ENCODE measurements around the gene DRC7.
"Not testable (repeated sequence)": the region's sequence is repeated elsewhere in the genome, so short reads cannot be mapped to it uniquely, and the experiment has no call there.

The DRC7 gene

DNA sequence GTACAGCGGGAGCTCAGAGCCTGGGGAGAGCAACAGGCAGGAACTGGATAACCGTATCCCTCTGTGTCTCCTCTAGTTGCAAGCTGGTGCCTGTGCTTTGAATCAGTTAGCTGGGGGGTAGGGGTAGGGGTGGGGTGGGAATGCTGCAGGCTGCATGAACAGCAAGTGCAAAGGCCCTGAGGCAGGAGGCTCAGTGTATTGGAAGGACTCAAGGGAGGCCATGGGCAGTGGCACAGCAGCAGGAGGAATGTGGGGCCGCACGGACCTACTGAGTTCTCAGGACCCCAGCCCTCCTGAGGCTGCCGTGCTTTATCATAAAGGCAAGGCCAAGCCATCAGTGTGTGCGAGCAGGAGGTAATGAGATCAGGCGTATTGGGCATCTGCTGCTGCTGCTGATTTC lies 44.2 kb downstream of the DRC7 start:
- no peak for DNase-seq

DNA sequence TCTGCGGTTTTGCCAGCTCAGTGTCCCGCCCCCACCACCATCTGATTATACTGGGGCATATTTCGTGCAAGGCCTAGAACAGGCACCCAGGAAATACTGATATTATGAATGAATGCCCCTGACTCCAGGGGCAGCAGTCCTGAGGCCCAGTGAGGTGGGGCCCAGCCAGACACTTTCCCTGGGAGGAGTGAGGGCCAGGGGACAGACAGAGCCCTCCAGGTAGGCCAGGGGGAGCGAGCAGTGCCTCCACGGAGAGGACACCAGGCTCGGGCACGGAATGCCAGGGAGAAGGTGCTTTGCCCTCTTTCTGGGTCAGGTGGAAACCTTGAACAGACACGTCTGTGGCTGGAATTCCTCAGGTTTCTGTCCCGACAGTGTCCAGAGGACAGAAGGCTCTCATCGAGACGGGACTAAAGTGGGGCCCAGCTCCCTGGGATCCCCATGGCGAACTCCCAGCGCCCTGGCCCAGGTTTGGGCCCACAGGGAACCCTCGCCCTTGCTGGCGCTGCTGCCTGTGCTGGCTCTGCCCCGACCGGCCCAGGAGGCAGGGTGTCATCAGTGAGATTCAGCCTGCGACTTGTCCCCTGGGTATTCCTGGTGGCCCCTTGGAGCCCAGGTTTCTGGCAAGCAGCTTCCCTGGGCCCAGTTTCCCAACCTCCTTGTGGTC lies 45.3 kb downstream of the DRC7 start:
- DNase-seq = no peak

GRCh38 chr16:57740423-57741071 lies 45.9 kb downstream of the DRC7 start:
- no peak for DNase-seq

GRCh38 chr16:57741660-57742191 lies 47.1 kb downstream of the DRC7 start:
- DNase-seq = no peak

DNA sequence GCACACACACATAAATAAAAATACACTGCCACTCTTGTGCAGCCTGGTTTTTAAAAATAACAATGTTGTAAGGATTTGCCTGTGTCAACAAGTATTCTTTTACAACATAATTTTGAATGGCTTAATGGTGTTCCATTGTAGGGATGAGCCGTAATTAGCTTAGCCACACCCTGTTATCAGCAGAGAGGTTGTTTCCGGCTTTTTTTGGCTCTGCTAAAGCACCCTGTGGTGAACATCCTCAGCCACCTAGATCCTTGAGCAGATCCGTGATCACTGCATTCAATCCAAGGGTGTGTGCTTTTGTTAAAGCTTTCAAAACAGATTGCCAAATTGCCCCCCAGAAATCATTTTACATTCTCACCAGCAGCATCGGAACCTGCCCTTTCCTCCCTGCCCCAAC lies 47.9 kb downstream of the DRC7 start:
- DNase-seq = no peak

GRCh38 chr16:57743458-57743857 lies 48.9 kb downstream of the DRC7 start:
- DNase-seq = no peak

DNA sequence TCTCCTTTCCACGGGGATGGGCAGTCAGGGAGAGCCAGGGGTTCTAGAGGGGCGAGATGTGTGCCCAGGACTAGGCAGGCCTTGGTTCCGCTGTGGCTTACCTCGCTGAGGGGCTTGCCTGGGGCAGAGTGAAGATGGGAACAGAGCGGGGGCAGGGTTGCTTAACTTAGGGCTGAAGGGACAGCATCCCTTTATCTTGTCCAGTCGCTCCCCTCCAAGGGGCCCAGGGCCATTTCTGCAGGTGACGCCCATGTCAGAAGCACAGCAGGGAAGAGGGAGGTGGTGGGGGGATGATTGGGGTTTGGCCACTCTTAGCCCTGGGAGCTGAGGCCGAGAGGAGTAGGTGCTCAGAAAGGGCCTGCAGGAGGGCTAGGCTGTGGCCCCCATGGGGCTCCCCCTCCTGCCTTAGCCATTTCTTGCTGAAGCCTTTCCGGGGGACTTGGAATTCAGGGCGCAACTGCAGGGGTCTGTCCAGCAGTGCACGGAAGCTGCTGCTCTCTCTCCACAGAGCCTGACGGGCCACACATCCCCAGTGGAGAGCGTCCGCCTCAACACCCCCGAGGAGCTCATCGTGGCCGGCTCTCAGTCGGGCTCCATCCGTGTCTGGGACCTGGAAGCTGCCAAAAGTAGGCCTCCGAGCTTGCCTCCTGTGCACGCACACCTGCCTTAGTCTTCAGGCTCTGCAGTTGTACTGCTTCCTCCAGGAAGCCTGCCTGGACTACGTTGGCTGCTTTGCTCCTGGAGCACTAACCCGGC lies 49.5 kb downstream of the DRC7 start:
- DNase-seq = no peak

GRCh38 chr16:57744642-57744903 lies 50.0 kb downstream of the DRC7 start:
- no peak for DNase-seq

GRCh38 chr16:57745768-57746167 lies 51.2 kb downstream of the DRC7 start:
- DNase-seq = no peak

DNA sequence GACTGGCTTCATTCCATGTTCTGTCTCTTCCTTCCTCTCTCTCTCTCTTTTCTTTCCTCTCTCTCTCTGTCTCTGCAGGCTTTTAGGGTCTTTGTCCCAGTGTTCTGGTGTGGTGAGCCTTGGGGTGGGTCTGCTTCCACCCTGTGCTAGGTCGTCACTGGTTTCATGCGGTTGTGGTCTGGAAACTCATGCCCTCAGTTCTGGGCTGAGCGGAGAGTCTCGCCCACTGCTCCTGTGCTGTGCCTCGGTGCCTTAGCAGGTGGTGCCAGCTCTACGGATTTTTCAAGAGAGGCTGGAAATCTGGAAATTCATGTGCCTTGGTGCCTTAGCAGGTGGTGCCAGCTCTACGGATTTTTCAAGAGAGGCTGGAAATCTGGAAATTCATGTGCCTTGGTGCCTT lies 51.7 kb downstream of the DRC7 start:
- DNase-seq = not testable (repeated sequence)

- no peak for DNase-seq
Measured at GRCh38 chr16:57747091-57747490, 52.5 kb downstream of the DRC7 start.

DNA sequence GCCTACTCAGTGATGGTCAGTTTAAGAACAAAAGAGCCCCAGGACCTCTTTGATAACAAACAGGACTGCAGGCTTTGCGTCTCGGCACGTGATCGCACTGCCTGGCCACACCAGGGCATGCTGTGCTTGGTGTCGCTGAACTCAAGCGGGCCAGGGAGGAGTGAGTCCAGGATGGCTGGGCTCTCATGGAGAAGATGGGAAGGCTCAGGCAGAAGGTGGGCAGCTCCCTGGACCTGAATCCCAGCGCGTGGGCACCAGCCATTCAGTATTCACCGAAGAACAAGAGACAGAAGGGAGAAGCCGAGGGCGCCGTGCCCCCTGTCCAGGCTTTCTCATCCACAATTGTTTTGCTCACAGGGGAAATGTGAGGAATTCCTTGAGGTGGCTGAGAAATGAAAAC lies 52.9 kb downstream of the DRC7 start:
- DNase-seq = no peak

DNA sequence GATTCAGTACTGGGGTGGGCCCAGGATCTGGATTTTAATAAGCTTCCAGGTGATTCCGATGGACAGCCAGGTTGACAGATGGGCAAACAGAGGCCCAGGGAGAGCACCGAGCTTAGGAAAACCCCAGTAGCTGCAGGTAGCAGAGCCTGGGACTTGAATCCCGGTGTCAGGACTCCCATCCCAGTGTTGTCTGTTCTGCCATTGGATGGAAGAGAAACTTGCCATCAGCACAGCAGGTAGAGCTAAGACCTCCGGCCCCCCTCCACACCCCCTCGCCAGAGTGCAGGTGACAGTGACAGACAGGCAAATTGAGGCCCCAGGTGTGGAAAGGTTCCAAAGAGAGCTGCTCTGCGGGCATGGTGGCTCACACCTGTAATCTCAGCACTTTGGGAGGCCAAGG lies 53.4 kb downstream of the DRC7 start:
- no peak for DNase-seq

- DNase-seq = no peak
Measured at GRCh38 chr16:57748596-57748995, 54.0 kb downstream of the DRC7 start.

DNA sequence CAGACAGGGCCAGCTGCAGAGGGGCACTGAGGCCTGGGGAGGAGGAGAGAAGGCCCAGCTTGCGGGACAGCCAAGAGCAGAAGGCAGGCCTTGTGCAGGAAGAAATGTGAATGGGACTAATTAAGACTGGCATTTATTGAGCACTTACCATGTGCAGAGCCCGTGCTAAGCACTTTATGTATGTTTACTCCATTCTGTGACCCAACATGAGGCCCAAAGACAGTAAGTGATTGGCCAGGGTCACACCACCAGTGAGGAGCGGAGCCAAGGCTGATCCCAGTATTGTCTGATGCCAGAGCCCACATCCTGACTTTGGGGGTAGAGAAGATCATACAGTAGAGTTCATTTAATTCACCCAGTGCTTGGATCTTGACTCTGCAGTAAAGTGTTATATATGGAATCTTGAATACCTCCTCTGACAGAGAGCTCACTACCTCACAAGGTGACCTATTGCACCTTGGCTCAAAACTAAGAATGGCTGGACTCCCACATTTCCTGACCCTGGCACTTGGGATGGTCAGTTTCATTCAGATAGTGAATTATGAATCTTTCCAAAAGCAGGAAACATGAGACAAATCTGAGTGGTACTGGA lies 54.6 kb downstream of the DRC7 start:
- DNase-seq = no peak

GRCh38 chr16:57749856-57750452 lies 55.3 kb downstream of the DRC7 start:
- no peak for DNase-seq

DNA sequence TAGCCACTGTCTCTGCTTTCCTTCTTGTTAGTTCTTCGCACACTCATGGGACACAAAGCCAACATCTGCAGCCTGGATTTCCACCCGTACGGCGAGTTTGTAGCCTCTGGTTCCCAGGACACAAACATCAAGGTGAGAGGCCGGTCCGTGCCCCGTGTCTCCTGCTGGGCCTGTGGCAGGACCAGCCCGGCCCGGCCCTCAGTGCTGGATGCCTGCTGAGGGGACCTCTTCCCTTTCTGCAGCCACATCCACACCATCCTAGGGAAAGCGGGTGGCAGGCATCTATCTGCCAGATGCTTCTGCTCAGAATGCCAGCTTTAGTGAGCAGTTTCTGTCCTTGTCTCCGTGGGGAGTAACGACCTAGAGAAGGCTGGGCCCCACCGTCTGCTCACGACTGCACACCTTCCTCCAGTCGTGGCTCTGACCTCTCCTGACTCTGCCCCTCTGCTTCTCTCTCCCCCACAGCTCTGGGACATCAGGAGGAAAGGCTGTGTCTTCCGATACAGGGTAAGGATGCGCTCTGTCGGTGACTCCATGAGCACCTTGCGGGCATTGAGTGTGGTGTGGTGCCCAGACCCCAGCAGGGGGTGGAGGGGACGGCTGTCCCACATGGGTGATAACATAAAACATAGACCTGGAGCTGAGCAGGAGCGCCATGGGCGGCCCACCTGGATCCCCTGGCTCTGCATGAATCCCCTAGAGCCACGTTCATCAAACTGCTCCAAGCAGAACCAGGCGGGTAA lies 56.4 kb downstream of the DRC7 start:
- no peak for DNase-seq

DNA sequence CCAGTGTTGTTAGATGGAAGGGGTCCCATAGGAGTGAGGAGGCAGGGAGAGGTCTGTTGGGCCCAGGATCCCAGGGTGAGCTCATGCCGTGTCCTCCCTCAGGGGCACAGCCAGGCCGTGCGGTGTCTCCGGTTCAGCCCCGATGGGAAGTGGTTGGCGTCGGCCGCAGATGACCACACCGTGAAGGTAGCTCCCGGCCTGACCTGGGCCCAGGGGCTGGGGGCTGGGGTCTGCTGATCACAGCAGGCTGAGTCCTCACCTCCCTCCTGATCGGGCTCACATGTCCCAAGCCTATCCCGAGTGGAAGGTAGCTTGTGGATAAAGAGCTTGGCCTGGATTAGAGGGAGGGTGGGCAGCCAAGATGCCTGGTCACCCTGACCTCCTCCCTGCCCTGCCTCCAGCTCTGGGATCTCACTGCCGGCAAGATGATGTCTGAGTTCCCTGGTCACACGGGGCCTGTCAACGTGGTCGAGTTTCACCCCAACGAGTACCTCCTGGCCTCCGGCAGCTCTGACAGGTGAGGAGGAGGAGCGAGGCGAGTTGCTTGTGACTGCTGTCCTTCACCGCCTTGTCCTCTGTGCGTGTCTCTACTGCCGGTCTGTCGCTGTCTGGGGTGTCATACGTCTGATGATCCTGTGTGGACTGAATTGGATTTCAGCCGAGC lies 57.1 kb downstream of the DRC7 start:
- no peak for DNase-seq

DNA sequence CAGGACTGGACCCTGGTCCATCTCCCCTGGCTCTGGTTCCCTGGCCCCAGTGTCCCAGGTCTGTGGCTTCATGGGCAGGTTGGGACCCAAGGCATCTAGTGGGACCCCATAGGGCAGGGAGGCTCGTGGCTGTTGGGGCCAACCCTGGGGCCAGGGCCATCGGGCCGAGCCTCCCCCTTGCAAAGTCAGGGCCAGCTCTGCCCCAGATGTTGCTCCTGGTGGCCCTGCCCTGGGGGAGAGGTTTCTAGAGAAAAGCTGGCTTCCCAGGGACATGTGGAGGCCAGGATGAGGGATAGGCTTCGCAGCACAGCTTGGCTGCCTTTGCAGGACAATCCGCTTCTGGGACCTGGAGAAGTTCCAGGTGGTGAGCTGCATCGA lies 57.6 kb downstream of the DRC7 start:
- no peak for DNase-seq

- DNase-seq = no peak
Measured at GRCh38 chr16:57752581-57753447, 58.2 kb downstream of the DRC7 start.

Data from KG1 (cell line).